PC-3 (cell line): ENCODE data around the gene PRKAB2. TPM values are rescaled to one million over a fixed set of nuclear protein-coding genes. Genes with fewer than 3 reads are reported as not detected.

ENCODE experiments used
- ATAC-seq: fragments of 200-7000 bp; cut with Tn5 transposase; 2 replicates; pipeline ENCODE4 v1.9.1; 2020; ENCODE audit warnings: mild to moderate bottlenecking, moderate library complexity
- BruUV-seq: library from RNA; stranded (reverse); fragments of 400-500 nt; replicated peaks from 2 replicates; lab custom pipeline; 2021; lab: Mats Ljungman, UMichigan
- CTCF ChIA-PET: fragments of 300-600 bp; sonication (Branson Sonifier 250); formaldehyde crosslinking; loops from one replicate; lab custom pipeline; 2022; ENCODE audit warnings: antibody characterized with exemption; lab: Charles Lee
- POLR2A ChIA-PET: fragments of 300-600 bp; sonication (Branson Sonifier 250); formaldehyde crosslinking; loops from one replicate; lab custom pipeline; 2022; ENCODE audit warnings: antibody characterized with exemption; ENCODE audit not compliant: unreplicated experiment; lab: Charles Lee
- DNase-seq: peaks from one replicate; pipeline ENCODE4 v3.0.0-alpha.2; 2015
- H2AFZ ChIP-seq: fragments of 300-600 bp; sonication (generic); 2 replicates; pipeline ENCODE4 v1.6.0; 2016; ENCODE audit warnings: antibody characterized with exemption, low read length
- H3F3A ChIP-seq: fragments of 300-600 bp; sonication (generic); one replicate; pipeline ENCODE4 v1.6.0; 2017; ENCODE audit warnings: antibody characterized with exemption, low read length, control low read depth, mild to moderate bottlenecking; ENCODE audit not compliant: unreplicated experiment
- H3K27ac ChIP-seq: fragments of 300-600 bp; sonication (generic); 2 replicates; pipeline ENCODE4 v1.5.1; 2016; ENCODE audit warnings: mild to moderate bottlenecking, low read length
- H3K27me3 ChIP-seq: fragments of 300-600 bp; sonication (generic); 2 replicates; pipeline ENCODE4 v1.6.1; 2016; ENCODE audit warnings: low read length, mixed read lengths
- H3K36me3 ChIP-seq: fragments of 300-600 bp; sonication (generic); 2 replicates; pipeline ENCODE4 v1.6.1; 2016; ENCODE audit warnings: low read depth, mixed run types, low read length, mixed read lengths
- H3K4me1 ChIP-seq: fragments of 300-600 bp; sonication (generic); 2 replicates; pipeline ENCODE4 v1.5.1; 2016; ENCODE audit warnings: low read length; ENCODE audit not compliant: insufficient read depth
- H3K4me2 ChIP-seq: fragments of 300-600 bp; sonication (generic); 2 replicates; pipeline ENCODE4 v1.6.0; 2016; ENCODE audit warnings: low read length
- H3K4me3 ChIP-seq: fragments of 300-600 bp; sonication (generic); 2 replicates; pipeline ENCODE4 v1.5.1; 2016; ENCODE audit warnings: mild to moderate bottlenecking, low read length, mixed read lengths
- H3K79me2 ChIP-seq: fragments of 300-600 bp; sonication (generic); 2 replicates; pipeline ENCODE4 v1.6.1; 2017; ENCODE audit warnings: low read length, mixed read lengths
- H3K9ac ChIP-seq: fragments of 300-600 bp; sonication (generic); 2 replicates; pipeline ENCODE4 v1.6.0; 2016; ENCODE audit warnings: mild to moderate bottlenecking, low read length
- H3K9me2 ChIP-seq: fragments of 300-600 bp; sonication (generic); replicated peaks from 2 replicates; pipeline ENCODE4 v1.6.1; 2016; ENCODE audit warnings: mixed run types, low read length, mixed read lengths
- H3K9me3 ChIP-seq: fragments of 300-600 bp; sonication (generic); 2 replicates; pipeline ENCODE4 v1.6.1; 2016; ENCODE audit warnings: low read length, mixed read lengths
- H4K20me1 ChIP-seq: fragments of 300-600 bp; sonication (generic); 2 replicates; pipeline ENCODE4 v1.6.1; 2016; ENCODE audit warnings: low read length, mixed read lengths
- CTCF ChIP-seq: fragments of 300-600 bp; sonication (generic); conservative IDR thresholded peaks from 2 replicates; pipeline ENCODE4 v1.5.1; 2017; ENCODE audit warnings: antibody characterized with exemption, low read depth, mild to moderate bottlenecking, low read length
- EZH2 ChIP-seq: fragments of 300-600 bp; sonication (generic); IDR thresholded peaks from one replicate; pipeline ENCODE4 v1.6.1; 2017; ENCODE audit warnings: antibody characterized with exemption, mild to moderate bottlenecking, low read length; ENCODE audit not compliant: unreplicated experiment
- EZH2phosphoT487 ChIP-seq: fragments of 300-600 bp; sonication (generic); IDR thresholded peaks from 2 replicates; pipeline ENCODE4 v1.6.1; 2018; ENCODE audit warnings: mild to moderate bottlenecking, antibody characterized with exemption, low read length, borderline replicate concordance
- intact Hi-C: fragments of 100-400 bp; cut with micrococcal nuclease; formaldehyde crosslinking; loops from 2 replicates; pipeline ENCODE4 v1.9.0; 2023
- total RNA-seq: library from RNA; depleted of rRNA; stranded (reverse); fragments of >200 nt; gene quantifications from 2 replicates; pipeline ENCODE4 v1.2.3, GENCODE V29; 2014

PRKAB2 gene
- total RNA-seq, 1 experiment from 2014 or later, result 16.0 TPM

GRCh38 chr1:147217141-147217540 lies 44.9 kb upstream of the PRKAB2 start:
- Histone ChIP-seq H3K27me3 (no peaks in the 10 kb centered on the region), H2AFZ (no peak overlapping the region), H3K4me2 (no peak overlapping the region), H3K4me3 (no peak overlapping the region), H4K20me1 (no peaks in the 10 kb centered on the region), H3F3A (no peaks in the 10 kb centered on the region), H3K9me3 (no peaks in the 10 kb centered on the region), H3K36me3 (no peaks in the 10 kb centered on the region), H3K9me2 (no peaks in the 10 kb centered on the region), H3K27ac (no peak overlapping the region), H3K4me1 (peaks cover 8% of the 10 kb centered on the region), H3K9ac (no peak overlapping the region), H3K79me2 (no peaks in the 10 kb centered on the region)
- TF ChIP-seq CTCF, result no peak
- no peak for TF ChIP-seq EZH2
- DNase-seq, result no peak
- POLR2A ChIA-PET, result no interaction called here
- ATAC-seq, result no peak
- CTCF ChIA-PET, result no interaction called here
- BruUV-seq, result no TSS peak
- intact Hi-C loops, result no loop called here

- BruUV-seq, result no TSS peak
These were observed 43.9 kb upstream of the PRKAB2 start for GRCh38 chr1:147216124-147216523.

GRCh38 chr1:147215540-147215916 lies 43.3 kb upstream of the PRKAB2 start:
- H3K36me3 ChIP-seq, result no peaks in the 10 kb centered on the region
- TF ChIP-seq EZH2phosphoT487 (no peak), EZH2 (no peak)
- no peaks in the 10 kb centered on the region for H3K9me2 ChIP-seq
- ChIA-PET CTCF (no interaction called here), POLR2A (no interaction called here)
- peaks cover 8% of the 10 kb centered on the region for H3K4me1 ChIP-seq
- no peak overlapping the region for H3K4me3 ChIP-seq
- H3K4me2 ChIP-seq, result no peak overlapping the region
- H3K27ac ChIP-seq, result no peak overlapping the region
- no peaks in the 10 kb centered on the region for H3K79me2 ChIP-seq
- no peaks in the 10 kb centered on the region for H3K9me3 ChIP-seq
- no peaks in the 10 kb centered on the region for H4K20me1 ChIP-seq
- no TSS peak for BruUV-seq
- no peak overlapping the region for H2AFZ ChIP-seq
- peak; percentile 22; the same call in 1 of the 2 replicates for ATAC-seq
- H3K9ac ChIP-seq, result no peak overlapping the region
- no peaks in the 10 kb centered on the region for H3K27me3 ChIP-seq
- no peak for DNase-seq
- intact Hi-C loops, result no loop called here
- H3F3A ChIP-seq, result no peaks in the 10 kb centered on the region

More at GRCh38 chr1:147216124-147216523, 43.9 kb upstream of the PRKAB2 start:
- no peaks in the 10 kb centered on the region for H3K9me2 ChIP-seq
- H3K9ac ChIP-seq, result no peak overlapping the region
- DNase-seq (no peak), ATAC-seq (no peak)
- intact Hi-C loops, result no loop called here
- H4K20me1 ChIP-seq, result no peaks in the 10 kb centered on the region
- H3K27ac ChIP-seq, result no peak overlapping the region
- peaks cover 8% of the 10 kb centered on the region for H3K4me1 ChIP-seq
- no peaks in the 10 kb centered on the region for H3F3A ChIP-seq
- no peak for TF ChIP-seq EZH2
- no peak for TF ChIP-seq EZH2phosphoT487
- TF ChIP-seq CTCF, result no peak
- no peak overlapping the region for H3K4me3 ChIP-seq
- POLR2A ChIA-PET, result no interaction called here
- H3K4me2 ChIP-seq, result no peak overlapping the region
- no peaks in the 10 kb centered on the region for H3K36me3 ChIP-seq
- no peaks in the 10 kb centered on the region for H3K79me2 ChIP-seq
- CTCF ChIA-PET, result no interaction called here
- no peaks in the 10 kb centered on the region for H3K27me3 ChIP-seq
- no peaks in the 10 kb centered on the region for H3K9me3 ChIP-seq
- H2AFZ ChIP-seq, result no peak overlapping the region
